OCI-LY3 (cell line): ENCODE measurements around the gene CIITA.

ENCODE experiments used
- EZH2phosphoT487 ChIP-seq: fragments of 200-600 bp; shearing (Covaris generic); IDR thresholded peaks from 2 replicates; pipeline ENCODE4 v1.6.1; 2018; ENCODE audit warnings: antibody characterized with exemption, mixed run types, low read depth
- TF ChIP-seq, protein P1 (sequence below): fragments of 200-600, 300-600 bp; sonication (generic); IDR thresholded peaks from 2 replicates; pipeline ENCODE4 v1.5.1; 2014; ENCODE audit warnings: antibody characterized with exemption, low read length, low read depth

DNA sequence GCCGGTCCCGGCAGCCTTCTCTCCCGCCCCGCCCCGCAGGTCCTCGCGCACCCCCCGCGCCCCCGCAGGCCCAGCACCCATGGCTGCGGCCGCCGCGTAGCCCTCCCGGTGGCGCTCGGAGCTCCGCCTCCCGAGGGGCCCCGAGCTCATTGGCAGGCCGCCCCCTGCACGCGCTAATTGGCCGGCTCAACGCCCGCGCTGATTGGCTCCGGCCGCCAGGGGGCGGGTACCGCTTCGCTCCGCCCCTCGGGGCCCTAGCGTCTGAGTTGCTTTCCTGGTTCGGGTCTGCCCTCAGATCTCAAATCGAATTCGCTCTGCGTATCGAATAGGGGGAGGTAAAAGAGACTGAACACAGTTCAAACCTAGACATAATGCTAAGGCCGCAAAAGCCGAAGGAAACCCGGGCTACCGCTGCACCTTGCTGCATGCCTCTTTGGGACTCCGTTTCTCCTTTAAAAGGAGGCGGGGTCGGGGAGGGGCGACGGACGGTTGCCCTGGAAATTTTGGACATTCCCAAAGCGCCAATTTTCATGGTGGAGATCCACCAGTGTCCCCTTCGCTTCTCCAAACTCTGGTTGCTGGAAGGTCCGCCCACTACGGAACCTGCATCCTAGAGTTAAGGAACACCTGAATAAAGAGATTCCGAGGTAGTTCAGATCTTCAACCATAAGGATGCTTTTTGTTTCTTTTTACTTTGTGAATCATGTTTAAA is 65.5 kb downstream of the CIITA start, which contains the start of gene DEXI:
- TF ChIP-seq, protein P1, sequence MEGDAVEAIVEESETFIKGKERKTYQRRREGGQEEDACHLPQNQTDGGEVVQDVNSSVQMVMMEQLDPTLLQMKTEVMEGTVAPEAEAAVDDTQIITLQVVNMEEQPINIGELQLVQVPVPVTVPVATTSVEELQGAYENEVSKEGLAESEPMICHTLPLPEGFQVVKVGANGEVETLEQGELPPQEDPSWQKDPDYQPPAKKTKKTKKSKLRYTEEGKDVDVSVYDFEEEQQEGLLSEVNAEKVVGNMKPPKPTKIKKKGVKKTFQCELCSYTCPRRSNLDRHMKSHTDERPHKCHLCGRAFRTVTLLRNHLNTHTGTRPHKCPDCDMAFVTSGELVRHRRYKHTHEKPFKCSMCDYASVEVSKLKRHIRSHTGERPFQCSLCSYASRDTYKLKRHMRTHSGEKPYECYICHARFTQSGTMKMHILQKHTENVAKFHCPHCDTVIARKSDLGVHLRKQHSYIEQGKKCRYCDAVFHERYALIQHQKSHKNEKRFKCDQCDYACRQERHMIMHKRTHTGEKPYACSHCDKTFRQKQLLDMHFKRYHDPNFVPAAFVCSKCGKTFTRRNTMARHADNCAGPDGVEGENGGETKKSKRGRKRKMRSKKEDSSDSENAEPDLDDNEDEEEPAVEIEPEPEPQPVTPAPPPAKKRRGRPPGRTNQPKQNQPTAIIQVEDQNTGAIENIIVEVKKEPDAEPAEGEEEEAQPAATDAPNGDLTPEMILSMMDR = no peak
- TF ChIP-seq EZH2phosphoT487 = no peak
